ENCODE data around the gene MOB1B. TPM values are rescaled to one million over a fixed set of nuclear protein-coding genes. Genes with fewer than 3 reads are reported as not detected.

Gene MOB1B
- total RNA-seq, 1 donor from 2014 or later: 8.4 TPM

DNA sequence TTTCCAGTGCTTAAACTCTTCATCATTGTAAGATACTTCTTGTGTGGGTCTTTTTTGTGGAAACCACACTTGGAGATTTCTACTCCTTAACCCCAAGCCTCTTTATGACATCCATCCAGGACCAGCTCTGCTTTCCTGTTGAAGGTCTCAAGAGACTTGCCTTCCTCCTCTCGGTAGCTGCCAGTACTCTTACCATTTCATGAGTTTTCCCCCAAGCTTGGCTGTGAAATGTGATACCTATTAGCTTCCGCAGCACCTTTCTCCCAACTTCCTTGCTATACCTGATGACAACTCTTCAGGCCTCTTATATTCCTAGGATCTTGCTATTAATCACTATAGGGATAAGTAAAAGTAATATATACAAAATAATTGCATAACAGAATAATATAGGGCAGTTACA lies 89.4 kb downstream of the MOB1B start:
- no peak overlapping the region for H3K4me3 ChIP-seq (ENCODE audit: low read depth, low read length)
- FAIRE-seq (no peak), DNase-seq (ENCODE audit: low read depth) (no peak)
- no peaks in the 10 kb centered on the region for H3K27me3 ChIP-seq (ENCODE audit: control insufficient read depth, insufficient read depth, low read length)
- TF ChIP-seq, protein P1, sequence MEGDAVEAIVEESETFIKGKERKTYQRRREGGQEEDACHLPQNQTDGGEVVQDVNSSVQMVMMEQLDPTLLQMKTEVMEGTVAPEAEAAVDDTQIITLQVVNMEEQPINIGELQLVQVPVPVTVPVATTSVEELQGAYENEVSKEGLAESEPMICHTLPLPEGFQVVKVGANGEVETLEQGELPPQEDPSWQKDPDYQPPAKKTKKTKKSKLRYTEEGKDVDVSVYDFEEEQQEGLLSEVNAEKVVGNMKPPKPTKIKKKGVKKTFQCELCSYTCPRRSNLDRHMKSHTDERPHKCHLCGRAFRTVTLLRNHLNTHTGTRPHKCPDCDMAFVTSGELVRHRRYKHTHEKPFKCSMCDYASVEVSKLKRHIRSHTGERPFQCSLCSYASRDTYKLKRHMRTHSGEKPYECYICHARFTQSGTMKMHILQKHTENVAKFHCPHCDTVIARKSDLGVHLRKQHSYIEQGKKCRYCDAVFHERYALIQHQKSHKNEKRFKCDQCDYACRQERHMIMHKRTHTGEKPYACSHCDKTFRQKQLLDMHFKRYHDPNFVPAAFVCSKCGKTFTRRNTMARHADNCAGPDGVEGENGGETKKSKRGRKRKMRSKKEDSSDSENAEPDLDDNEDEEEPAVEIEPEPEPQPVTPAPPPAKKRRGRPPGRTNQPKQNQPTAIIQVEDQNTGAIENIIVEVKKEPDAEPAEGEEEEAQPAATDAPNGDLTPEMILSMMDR (IDR thresholded peaks at IDR 0.05; ENCODE audit: insufficient read depth, low read length, severe bottlenecking): no peak
- no peaks in the 10 kb centered on the region for H3K36me3 ChIP-seq (ENCODE audit: control insufficient read depth, insufficient read depth, low read length)

DNA sequence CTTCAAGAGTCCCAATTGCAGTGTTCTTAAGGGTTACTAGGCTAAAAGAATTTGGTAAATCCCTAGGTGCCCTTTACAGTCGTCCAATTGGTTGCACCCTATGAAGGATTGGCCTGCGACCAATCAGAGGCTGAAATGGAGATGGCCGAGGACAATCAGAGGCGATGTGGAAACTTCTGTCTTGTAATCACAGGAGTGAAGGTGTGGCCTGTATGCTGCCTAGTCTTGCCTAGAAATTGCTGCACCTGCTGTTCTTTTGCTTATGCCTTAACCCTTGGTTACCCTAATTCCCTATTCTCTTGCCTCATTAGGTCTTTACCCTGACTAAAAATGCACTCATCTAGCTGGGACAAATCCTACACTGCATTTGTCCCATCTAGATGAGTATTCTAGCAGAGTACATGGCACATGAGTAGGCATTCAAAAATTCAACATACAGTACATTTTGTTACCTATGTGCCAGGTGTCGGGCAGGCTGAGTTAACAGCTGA lies 90.3 kb downstream of the MOB1B start:
- no peak for FAIRE-seq
- H3K4me3 ChIP-seq (ENCODE audit: low read depth, low read length): peak overlapping the region; percentile 68

DNA sequence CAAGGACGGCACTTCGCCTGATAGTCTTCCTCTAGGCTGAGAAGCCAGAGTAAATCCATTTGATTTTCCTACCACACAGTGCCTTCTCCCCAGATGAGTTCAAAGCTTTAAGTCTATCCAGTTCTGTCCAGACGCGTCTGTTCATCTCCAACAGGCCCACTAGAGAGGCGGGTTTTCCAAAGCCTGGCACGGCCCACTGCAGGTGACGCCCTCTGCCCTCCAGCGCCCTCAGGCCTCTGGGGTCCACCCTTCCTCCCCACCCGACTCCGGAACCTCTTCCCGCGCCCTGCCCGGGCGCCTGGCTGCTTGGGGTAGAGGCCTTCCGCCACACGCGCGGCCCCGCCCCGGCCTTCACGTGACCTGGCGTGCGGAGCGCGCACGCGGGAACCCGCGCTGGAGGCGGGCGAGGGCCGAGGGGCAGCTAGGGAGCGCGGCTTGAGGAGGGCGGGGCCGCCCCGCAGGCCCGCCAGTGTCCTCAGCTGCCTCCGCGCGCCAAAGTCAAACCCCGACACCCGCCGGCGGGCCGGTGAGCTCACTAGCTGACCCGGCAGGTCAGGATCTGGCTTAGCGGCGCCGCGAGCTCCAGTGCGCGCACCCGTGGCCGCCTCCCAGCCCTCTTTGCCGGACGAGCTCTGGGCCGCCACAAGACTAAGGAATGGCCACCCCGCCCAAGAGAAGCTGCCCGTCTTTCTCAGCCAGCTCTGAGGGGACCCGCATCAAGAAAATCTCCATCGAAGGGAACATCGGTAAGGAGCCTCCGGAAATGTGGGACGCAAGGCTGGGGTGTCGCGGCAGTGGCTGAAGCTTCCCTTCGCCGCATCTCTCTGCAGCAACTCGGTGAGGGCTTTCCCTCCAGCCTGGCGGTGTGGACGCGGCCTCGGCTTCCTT lies 91.3 kb downstream of the MOB1B start, which contains the start of gene DCK:
Gene DCK (plus strand): TSS at position 469 of the 888 bp plus-strand sequence. CDS start 187 bp downstream, at position 656.
- TF ChIP-seq, protein P1 (IDR thresholded peaks at IDR 0.05; ENCODE audit: insufficient read depth, low read length, severe bottlenecking): no peak
- H3K27me3 ChIP-seq (ENCODE audit: control insufficient read depth, insufficient read depth, low read length): no peaks in the 10 kb centered on the region
- no peaks in the 10 kb centered on the region for H3K36me3 ChIP-seq (ENCODE audit: control insufficient read depth, insufficient read depth, low read length)
- H3K4me3 ChIP-seq (ENCODE audit: low read depth, low read length): peak within 1 kb of the TSS; percentile 68
- peak; percentile 69 for DNase-seq (ENCODE audit: low read depth)
- FAIRE-seq: no peak

More for the DNA sequence above, 90.3 kb downstream of the MOB1B start:
- DNase-seq (ENCODE audit: low read depth): peak; percentile 66
- no peaks in the 10 kb centered on the region for H3K27me3 ChIP-seq (ENCODE audit: control insufficient read depth, insufficient read depth, low read length)
- TF ChIP-seq, protein P1 (IDR thresholded peaks at IDR 0.05; ENCODE audit: insufficient read depth, low read length, severe bottlenecking): no peak
- no peaks in the 10 kb centered on the region for H3K36me3 ChIP-seq (ENCODE audit: control insufficient read depth, insufficient read depth, low read length)

DNA sequence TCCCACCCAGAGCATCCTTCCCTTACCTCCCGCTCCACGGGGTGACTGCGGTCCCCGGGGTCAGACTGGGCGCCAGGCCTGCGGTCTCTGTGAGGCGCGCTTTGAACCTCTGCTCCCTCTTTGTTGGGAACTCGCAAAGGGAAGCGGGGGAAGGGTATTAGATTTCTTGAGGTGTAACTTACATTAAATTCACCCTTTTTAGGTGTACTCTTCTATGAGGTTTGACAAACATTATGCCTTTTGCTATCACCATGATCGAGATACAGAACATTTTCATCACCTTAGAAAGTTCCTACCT lies 91.8 kb downstream of the MOB1B start:
- H3K27me3 ChIP-seq (ENCODE audit: control insufficient read depth, insufficient read depth, low read length): no peaks in the 10 kb centered on the region
- TF ChIP-seq, protein P1 (IDR thresholded peaks at IDR 0.05; ENCODE audit: insufficient read depth, low read length, severe bottlenecking): no peak
- peak overlapping the region; percentile 68 for H3K4me3 ChIP-seq (ENCODE audit: low read depth, low read length)
- FAIRE-seq (no peak), DNase-seq (ENCODE audit: low read depth) (peak; percentile 5)
- H3K36me3 ChIP-seq (ENCODE audit: control insufficient read depth, insufficient read depth, low read length): no peaks in the 10 kb centered on the region

DNA sequence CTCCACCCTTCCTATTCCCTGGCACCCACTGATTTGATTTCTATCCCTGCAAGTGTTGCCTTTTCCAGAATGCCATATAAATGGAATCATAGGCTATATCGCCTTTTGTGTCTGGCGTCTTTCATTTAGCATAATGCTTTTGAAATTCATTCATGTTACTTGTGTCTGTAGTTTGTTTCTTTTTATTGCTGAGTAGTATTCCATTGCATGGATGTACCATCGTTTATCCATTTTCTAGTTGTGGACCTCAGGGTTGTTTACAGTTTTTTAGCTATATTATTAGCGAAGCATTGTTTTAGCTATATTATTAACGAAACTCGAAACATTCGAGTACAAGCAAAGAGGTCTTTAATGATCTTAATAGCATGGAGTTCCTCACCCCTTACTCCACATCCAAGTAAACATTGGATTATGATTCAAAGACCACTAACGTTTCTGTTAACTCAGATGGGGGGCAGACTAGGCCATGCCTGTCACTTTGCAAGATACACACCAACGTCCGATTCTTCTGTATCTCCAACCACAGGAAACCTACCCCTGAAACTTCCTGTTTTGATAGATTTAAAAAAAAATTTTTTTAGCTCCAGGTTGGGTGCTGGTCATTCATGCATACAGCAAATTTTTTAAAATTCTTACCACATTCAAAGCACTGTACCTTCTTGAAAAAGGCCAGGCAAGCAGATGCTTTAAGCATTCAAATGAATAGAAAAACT lies 92.4 kb downstream of the MOB1B start:
- TF ChIP-seq, protein P1 (IDR thresholded peaks at IDR 0.05; ENCODE audit: insufficient read depth, low read length, severe bottlenecking): no peak
- Histone ChIP-seq H3K36me3 (ENCODE audit: control insufficient read depth, insufficient read depth, low read length) (no peaks in the 10 kb centered on the region), H3K4me3 (ENCODE audit: low read depth, low read length) (peak overlapping the region; percentile 68), H3K27me3 (ENCODE audit: control insufficient read depth, insufficient read depth, low read length) (no peaks in the 10 kb centered on the region)
- no peak for FAIRE-seq
- DNase-seq (ENCODE audit: low read depth): no peak

Measured in bronchial epithelial cell (primary cell).